ENCODE data around the gene MAGEL2.

DNA sequence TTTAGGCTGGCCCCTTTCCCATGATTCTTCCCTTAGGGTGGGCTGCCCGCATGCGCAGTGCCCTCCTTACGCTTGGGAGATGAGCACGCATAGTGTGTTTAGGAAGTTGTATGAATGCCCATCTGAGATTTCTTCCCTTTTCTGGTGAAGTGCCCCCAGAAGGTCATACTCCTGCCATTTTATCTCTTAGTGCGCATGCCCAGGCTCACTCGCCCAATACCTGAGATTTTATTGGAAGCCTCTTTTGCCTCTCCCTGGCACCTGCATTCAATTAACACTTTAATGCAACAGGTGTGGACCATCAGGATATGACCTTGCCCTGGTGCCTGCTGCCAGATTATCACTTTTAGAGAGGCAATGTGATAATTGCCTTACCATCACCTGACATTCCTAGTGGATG is 45.5 kb downstream of the MAGEL2 start:
- TF ChIP-seq ZNF425 (CRISPR knock-in tag; conservative IDR thresholded peaks at IDR 0.05) (no peak), CTCF (IDR thresholded peaks at IDR 0.05) (no peak), ZNF138 (CRISPR knock-in tag; conservative IDR thresholded peaks at IDR 0.05) (no peak), NFE2L1 (CRISPR knock-in tag; IDR thresholded peaks at IDR 0.05) (no peak), MAX (CRISPR knock-in tag; IDR thresholded peaks at IDR 0.05) (no peak), RELA (CRISPR knock-in tag; IDR thresholded peaks at IDR 0.05; ENCODE audit: borderline replicate concordance) (no peak), JUN (CRISPR knock-in tag; IDR thresholded peaks at IDR 0.05) (no peak)
- TF ChIP-seq, protein P1, sequence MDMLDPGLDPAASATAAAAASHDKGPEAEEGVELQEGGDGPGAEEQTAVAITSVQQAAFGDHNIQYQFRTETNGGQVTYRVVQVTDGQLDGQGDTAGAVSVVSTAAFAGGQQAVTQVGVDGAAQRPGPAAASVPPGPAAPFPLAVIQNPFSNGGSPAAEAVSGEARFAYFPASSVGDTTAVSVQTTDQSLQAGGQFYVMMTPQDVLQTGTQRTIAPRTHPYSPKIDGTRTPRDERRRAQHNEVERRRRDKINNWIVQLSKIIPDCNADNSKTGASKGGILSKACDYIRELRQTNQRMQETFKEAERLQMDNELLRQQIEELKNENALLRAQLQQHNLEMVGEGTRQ (CRISPR knock-in tag; IDR thresholded peaks at IDR 0.05), result no peak
- TF ChIP-seq, protein P2, sequence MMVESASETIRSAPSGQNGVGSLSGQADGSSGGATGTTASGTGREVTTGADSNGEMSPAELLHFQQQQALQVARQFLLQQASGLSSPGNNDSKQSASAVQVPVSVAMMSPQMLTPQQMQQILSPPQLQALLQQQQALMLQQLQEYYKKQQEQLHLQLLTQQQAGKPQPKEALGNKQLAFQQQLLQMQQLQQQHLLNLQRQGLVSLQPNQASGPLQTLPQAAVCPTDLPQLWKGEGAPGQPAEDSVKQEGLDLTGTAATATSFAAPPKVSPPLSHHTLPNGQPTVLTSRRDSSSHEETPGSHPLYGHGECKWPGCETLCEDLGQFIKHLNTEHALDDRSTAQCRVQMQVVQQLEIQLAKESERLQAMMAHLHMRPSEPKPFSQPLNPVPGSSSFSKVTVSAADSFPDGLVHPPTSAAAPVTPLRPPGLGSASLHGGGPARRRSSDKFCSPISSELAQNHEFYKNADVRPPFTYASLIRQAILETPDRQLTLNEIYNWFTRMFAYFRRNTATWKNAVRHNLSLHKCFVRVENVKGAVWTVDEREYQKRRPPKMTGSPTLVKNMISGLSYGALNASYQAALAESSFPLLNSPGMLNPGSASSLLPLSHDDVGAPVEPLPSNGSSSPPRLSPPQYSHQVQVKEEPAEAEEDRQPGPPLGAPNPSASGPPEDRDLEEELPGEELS (CRISPR knock-in tag; IDR thresholded peaks at IDR 0.05), result no peak
